Right renal pelvis (tissue), 4 donors: ENCODE results near the gene KDF1. TPM values are rescaled to one million over a fixed set of nuclear protein-coding genes. Genes with fewer than 3 reads are reported as not detected.
"Not testable (repeated sequence)": the region's sequence is repeated elsewhere in the genome, so short reads cannot be mapped to it uniquely, and the experiment has no call there.

Source experiments
- DNase-seq, 4 donors: peaks; one replicate each; pipeline ENCODE4 v3.0.0-alpha.2; 2013; ENCODE audit warnings: low read depth in 4 of 4, low spot score in 3 of 4, missing footprints in 1 of 4
- polyA plus RNA-seq, 4 donors: library from polyadenylated mRNA; unstranded; fragments of 120-200 nt; gene quantifications; one replicate each; pipeline ENCODE4 v1.2.1, GENCODE V29; 2013; ENCODE audit not compliant: insufficient read length in 4 of 4

KDF1 gene
- polyA plus RNA-seq, 4 donors, result 9.2 to 11.1 (median 10.0) TPM

- DNase-seq, result no peak
Observed at GRCh38 chr1:26960625-26960966, 328 bp upstream of the KDF1 start.

GRCh38 chr1:26959270-26959669 is 998 bp downstream of the KDF1 start:
- no peak for DNase-seq

- no peak for DNase-seq
Observed at GRCh38 chr1:26957306-26957705, 3.0 kb downstream of the KDF1 start.

GRCh38 chr1:26956321-26956720 is 3.9 kb downstream of the KDF1 start:
- DNase-seq, result no peak

- no peak for DNase-seq
Observed at GRCh38 chr1:26953374-26953773, 6.9 kb downstream of the KDF1 start.

- no peak for DNase-seq
Observed at GRCh38 chr1:26951821-26952497, 8.3 kb downstream of the KDF1 start.

- no peak for DNase-seq
Observed at GRCh38 chr1:26951216-26951615, 9.1 kb downstream of the KDF1 start.

GRCh38 chr1:26950602-26951001 is 9.7 kb downstream of the KDF1 start:
- no peak for DNase-seq

GRCh38 chr1:26949926-26950319 is 10.3 kb downstream of the KDF1 start:
- no peak for DNase-seq

- no peak for DNase-seq
Observed at GRCh38 chr1:26949266-26949925, 10.9 kb downstream of the KDF1 start.

- DNase-seq, result not testable (repeated sequence)
Observed at GRCh38 chr1:26948725-26949057, 11.6 kb downstream of the KDF1 start.

- no peak for DNase-seq
Observed at GRCh38 chr1:26946270-26946669, 14.0 kb downstream of the KDF1 start.

GRCh38 chr1:26945728-26946127 is 14.5 kb downstream of the KDF1 start:
- DNase-seq, result no peak

GRCh38 chr1:26945138-26945537 is 15.1 kb downstream of the KDF1 start:
- no peak for DNase-seq

GRCh38 chr1:26942656-26943055 is 17.6 kb downstream of the KDF1 start:
- DNase-seq, result no peak

- DNase-seq, result no peak
Observed at GRCh38 chr1:26941311-26941710, 19.0 kb downstream of the KDF1 start.

- no peak for DNase-seq
Observed at GRCh38 chr1:26938659-26939025, 21.6 kb downstream of the KDF1 start.

GRCh38 chr1:26938004-26938658 is 22.1 kb downstream of the KDF1 start:
- no peak for DNase-seq

- no peak for DNase-seq
Observed at GRCh38 chr1:26936823-26937222, 23.4 kb downstream of the KDF1 start.

GRCh38 chr1:26932531-26932930 is 27.7 kb downstream of the KDF1 start:
- DNase-seq, result no peak

- DNase-seq, result no peak
Observed at GRCh38 chr1:26923711-26924110, 36.6 kb downstream of the KDF1 start.

GRCh38 chr1:26922901-26923300 is 37.4 kb downstream of the KDF1 start:
- DNase-seq, result no peak

GRCh38 chr1:26922431-26922729 is 37.9 kb downstream of the KDF1 start:
- no peak for DNase-seq
